IPS DF 6.9 (cell line): ENCODE measurements around the gene HOXA4.

Experiments used
- DNase-seq: peaks from one replicate; pipeline ENCODE4 v3.0.0-alpha.2; 2013; ENCODE audit warnings: low read depth, low spot score
- H3K27ac ChIP-seq: one replicate; pipeline ENCODE4 v1.5.1; 2013; ENCODE audit warnings: low read length, control low read depth
- H3K27me3 ChIP-seq: 2 replicates; pipeline ENCODE4 v1.6.1; 2013; ENCODE audit warnings: mild to moderate bottlenecking, low read length; ENCODE audit not compliant: control insufficient read depth, insufficient read depth
- H3K36me3 ChIP-seq: 2 replicates; pipeline ENCODE4 v1.6.1; 2013; ENCODE audit warnings: low read length; ENCODE audit not compliant: control insufficient read depth, insufficient read depth
- H3K4me1 ChIP-seq: 2 replicates; pipeline ENCODE4 v1.6.1; 2013; ENCODE audit warnings: low read length; ENCODE audit not compliant: control insufficient read depth, insufficient read depth
- H3K4me3 ChIP-seq: 2 replicates; pipeline ENCODE4 v1.5.1; 2013; ENCODE audit warnings: mild to moderate bottlenecking, low read length
- H3K9me3 ChIP-seq: 2 replicates; pipeline ENCODE4 v1.6.1; 2013; ENCODE audit warnings: low read length, inconsistent platforms; ENCODE audit not compliant: control insufficient read depth, insufficient read depth
- WGBS: extraction: QIAGEN DNeasy Blood & Tissue Kit; methylation state at CpG from one replicate; pipeline ENCODE4 v1.1.7; 2013; ENCODE audit warnings: mixed read lengths, missing lambda C conversion rate; ENCODE audit not compliant: insufficient read length, insufficient coverage; 5-methylcytosine and 5-hydroxymethylcytosine counted together

HOXA4 gene

DNA sequence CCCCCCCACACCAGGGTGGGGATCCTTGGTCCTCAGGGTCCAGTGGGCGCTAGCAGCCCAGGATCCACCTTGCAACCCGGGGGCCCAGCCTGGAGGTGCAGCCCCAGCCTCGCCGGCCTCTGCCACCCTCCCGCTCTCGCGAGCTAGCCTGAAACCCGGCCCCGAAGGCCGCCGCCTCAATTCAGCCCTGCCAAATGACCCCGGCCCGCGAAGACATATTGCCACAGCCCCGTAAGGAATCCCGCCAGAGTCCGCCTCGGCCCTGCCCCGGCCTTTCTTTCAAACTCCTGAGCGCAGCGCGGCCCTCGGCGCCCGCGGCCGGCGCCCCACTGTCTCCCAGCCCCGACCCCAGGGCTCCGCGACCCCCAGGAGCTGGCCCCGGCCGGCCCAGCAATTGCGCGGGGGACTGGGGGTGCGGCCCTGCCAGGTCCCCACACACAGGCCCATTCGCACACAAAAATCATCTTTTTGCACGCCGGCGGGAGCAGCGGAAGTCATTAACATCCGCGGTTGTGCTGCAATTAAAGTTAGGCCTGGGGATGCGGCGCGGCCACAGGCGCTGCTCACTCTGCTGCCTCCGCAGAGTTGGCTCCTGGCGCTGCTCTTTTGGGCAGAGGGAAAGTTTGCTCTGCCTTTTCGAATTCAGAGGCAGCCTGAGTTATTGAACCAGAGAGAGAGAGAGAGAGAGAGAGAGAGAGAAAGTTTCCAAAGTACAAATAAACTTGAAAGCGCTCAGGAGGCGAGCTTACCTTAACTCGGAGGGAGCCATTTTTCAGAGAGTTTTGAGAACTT lies 9.0 kb upstream of the HOXA4 start:
- DNase-seq: no peak
- no peaks in the 10 kb centered on the region for H3K36me3 ChIP-seq
- no peaks in the 10 kb centered on the region; the same call in 1 of the 2 replicates for H3K4me1 ChIP-seq
- H3K27ac ChIP-seq: no peak overlapping the region
- H3K9me3 ChIP-seq: no peaks in the 10 kb centered on the region
- H3K27me3 ChIP-seq: peaks cover 97% of the 10 kb centered on the region
- H3K4me3 ChIP-seq: no peak overlapping the region
- WGBS: no CpG with 5 or more reads among the region's 53 CpGs

DNA sequence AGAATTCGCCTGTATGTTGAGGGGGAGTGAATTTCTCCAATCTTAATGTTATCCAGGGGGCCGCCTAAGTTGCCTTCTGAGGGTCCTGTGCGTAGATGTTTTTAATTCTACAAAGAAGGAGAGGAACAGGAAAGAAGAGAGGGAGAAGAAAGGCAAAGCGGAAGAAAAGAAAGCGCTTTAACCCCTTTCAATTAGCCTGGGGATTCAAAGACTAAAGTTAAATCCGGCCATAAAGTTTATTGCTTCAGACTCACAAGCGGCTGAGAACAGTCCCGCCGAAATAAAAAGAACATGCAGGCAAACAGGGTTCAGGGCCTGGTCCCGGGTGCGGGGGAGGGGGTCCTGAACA lies 8.4 kb upstream of the HOXA4 start:
- Histone ChIP-seq H3K4me3 (no peak overlapping the region), H3K4me1 (no peaks in the 10 kb centered on the region; the same call in 1 of the 2 replicates), H3K27me3 (peaks cover 97% of the 10 kb centered on the region), H3K36me3 (no peaks in the 10 kb centered on the region), H3K9me3 (no peaks in the 10 kb centered on the region), H3K27ac (no peak overlapping the region)
- no peak for DNase-seq
- no CpG with 5 or more reads among the region's 11 CpGs for WGBS

DNA sequence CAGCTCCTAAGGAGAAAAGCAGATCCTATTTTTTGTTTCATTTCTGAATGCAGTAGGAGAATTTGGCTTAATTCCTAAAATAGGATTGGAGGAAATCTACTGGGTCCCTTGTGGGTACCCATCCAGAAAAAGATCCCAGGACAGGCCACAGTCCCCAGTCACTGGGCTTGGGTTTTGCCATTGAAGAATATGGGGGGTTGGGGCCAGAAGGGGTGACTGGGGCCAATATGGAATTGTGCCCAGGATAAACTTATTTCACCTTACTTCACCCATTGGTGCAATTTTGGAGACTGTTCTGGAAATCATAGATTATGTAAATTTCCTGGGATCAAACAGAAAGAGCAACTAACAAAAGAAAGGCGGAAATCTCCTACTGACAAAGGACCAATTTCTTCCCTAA lies 7.9 kb upstream of the HOXA4 start:
- no CpG with 5 or more reads among the region's 1 CpG for WGBS
- Histone ChIP-seq H3K27ac (no peak overlapping the region), H3K4me3 (no peak overlapping the region), H3K27me3 (peaks cover 98% of the 10 kb centered on the region), H3K9me3 (no peaks in the 10 kb centered on the region), H3K4me1 (no peaks in the 10 kb centered on the region; the same call in 1 of the 2 replicates), H3K36me3 (no peaks in the 10 kb centered on the region)
- DNase-seq: no peak

DNA sequence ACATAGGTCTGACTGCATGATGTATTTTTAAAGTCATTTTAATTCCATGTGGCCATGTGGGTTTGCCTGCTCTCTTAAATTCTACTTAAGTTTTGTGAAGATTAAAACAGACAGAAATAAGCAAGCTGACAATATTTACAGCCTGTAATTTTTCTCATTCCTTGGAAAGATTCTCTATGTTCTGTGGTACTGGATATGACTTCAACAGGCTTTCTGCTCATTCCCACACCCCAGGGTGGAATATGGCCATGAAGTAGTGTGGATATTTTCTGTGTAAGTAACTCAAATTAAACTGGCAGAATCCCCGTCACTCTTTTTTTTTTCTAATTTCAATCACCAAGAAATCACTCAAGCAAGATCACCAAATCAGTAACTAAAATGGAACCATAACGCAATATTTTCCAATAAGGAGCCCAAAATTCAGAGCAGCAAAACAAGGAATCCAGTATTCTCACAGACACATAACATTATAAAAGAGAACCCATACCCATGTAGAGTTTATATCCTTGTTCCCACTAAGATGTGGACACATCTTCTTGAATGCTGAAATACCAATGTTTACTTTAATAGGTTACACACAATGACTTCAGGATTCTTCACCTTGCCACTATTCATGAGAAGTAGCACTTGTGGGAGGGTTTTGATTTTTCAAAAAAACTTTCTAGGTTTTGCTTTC lies 7.2 kb upstream of the HOXA4 start:
- H3K27ac ChIP-seq: no peak overlapping the region

DNA sequence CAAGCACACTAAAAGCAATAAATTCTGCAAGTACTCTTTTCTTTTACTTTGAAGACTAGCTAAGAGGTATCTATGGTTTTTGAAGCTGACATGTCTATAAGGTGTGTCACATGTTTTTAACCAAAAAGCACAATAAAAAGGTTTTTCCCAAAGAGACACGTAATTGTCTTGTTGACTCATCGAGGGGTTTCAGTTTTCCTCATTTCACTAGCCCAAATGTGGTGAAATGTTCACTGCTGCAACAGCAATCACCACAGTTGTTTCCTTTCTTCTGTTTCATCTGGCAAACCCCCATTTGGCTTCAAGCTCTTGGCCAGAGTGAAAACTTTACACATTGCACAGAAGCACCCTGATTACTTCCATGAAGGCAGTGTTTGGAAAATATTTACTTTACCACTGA lies 3.8 kb upstream of the HOXA4 start:
- no peak for DNase-seq
- Histone ChIP-seq H3K9me3 (no peaks in the 10 kb centered on the region), H3K27ac (no peak overlapping the region), H3K27me3 (peaks cover 94% of the 10 kb centered on the region), H3K36me3 (no peaks in the 10 kb centered on the region; the same call in 1 of the 2 replicates), H3K4me3 (no peak overlapping the region), H3K4me1 (no peaks in the 10 kb centered on the region)
- no CpG with 5 or more reads among the region's 2 CpGs for WGBS

More for the DNA sequence above, 7.2 kb upstream of the HOXA4 start:
- DNase-seq: no peak
- no CpG with 5 or more reads among the region's 2 CpGs for WGBS
- H3K4me3 ChIP-seq: no peak overlapping the region
- peaks cover 98% of the 10 kb centered on the region for H3K27me3 ChIP-seq
- H3K4me1 ChIP-seq: no peaks in the 10 kb centered on the region; the same call in 1 of the 2 replicates
- no peaks in the 10 kb centered on the region for H3K36me3 ChIP-seq
- no peaks in the 10 kb centered on the region for H3K9me3 ChIP-seq

DNA sequence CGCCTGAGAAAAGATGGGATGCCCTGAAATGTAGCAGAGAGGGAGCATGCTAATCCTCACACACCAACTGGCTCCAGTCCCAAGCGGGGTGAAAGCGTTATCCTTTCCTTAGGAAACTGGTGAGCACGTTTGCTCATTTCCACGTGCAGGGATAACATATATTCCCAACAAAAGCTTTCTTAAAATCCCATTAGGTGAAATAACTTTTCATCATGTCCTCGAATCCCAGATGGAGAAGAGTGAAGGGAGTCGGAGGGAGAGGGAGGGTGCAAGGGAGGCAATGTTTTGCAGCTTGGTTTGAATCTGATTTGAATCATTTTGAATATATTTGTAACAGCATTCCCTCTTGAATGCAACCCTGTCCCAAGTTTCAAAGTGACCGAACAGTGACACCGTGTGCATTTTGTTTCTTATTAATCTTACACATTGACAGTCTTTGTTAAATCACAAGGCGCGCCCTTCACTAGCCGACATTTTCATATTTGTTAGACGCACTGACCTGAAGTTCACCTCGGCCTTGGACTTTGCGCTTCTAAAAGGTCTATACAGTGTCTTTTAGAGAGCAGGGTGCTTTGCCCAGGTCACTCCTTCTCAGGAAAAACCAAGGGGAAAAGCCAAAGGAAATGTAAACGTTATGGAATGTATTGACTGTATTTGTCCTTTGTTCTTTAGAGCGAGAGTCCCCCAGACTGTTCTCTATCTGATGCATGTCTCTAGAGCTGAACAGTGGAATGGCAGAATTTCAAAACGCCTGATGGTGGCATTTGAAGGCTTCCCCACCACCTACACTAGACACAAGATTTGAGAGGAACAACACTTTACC lies 3.1 kb upstream of the HOXA4 start:
- DNase-seq: no peak
- H3K36me3 ChIP-seq: no peaks in the 10 kb centered on the region; the same call in 1 of the 2 replicates
- H3K27me3 ChIP-seq: peaks cover 94% of the 10 kb centered on the region
- no CpG with 5 or more reads among the region's 18 CpGs for WGBS
- H3K27ac ChIP-seq: no peak overlapping the region
- no peak overlapping the region for H3K4me3 ChIP-seq
- H3K4me1 ChIP-seq: no peaks in the 10 kb centered on the region
- no peaks in the 10 kb centered on the region for H3K9me3 ChIP-seq

DNA sequence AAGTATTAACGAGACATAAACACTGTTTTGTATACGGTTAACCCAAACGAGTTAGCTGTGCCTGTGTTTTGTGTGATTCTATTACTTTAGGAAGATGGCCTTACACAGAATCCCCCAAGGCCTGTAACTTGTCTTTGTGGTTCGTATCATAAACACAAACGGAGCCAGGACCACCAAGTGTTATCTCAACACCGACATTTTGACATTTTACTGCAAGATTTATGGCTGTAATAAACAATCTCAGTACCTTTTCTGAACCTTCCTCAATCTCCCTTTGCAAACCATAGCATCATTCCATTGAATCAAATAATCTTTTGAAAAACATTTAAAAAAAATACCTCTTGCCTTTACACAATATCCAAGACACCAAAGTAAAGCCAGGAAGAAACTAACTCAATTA lies 2.4 kb upstream of the HOXA4 start:
- Histone ChIP-seq H3K4me1 (no peaks in the 10 kb centered on the region), H3K36me3 (no peaks in the 10 kb centered on the region; the same call in 1 of the 2 replicates), H3K27ac (no peak overlapping the region), H3K9me3 (no peaks in the 10 kb centered on the region), H3K27me3 (peaks cover 95% of the 10 kb centered on the region), H3K4me3 (no peak overlapping the region)
- no peak for DNase-seq
- no CpG with 5 or more reads among the region's 6 CpGs for WGBS

DNA sequence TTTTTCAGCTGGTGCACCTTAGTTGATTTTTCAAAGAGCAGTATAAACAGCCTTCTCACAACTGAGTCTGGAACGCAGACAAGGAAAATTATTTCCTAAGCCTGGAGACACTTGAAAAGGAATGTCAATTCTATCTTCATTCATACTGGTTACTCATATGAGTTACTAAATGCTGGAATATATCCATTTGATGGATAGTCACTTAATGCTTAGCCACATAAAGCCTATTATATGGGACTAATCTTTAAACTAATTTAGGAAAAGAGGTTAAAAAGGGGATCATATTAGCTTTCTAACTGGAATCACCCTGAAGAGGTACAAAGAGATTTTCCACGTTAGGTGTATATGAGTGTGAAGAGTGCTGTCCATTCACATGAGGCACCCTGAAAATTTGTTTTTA lies 1.7 kb upstream of the HOXA4 start:
- Histone ChIP-seq H3K27me3 (peaks cover 95% of the 10 kb centered on the region), H3K9me3 (no peaks in the 10 kb centered on the region), H3K27ac (no peak overlapping the region), H3K4me3 (no peak overlapping the region), H3K4me1 (no peaks in the 10 kb centered on the region), H3K36me3 (no peaks in the 10 kb centered on the region; the same call in 1 of the 2 replicates)
- no peak for DNase-seq
- WGBS: no CpG with 5 or more reads among the region's 2 CpGs

DNA sequence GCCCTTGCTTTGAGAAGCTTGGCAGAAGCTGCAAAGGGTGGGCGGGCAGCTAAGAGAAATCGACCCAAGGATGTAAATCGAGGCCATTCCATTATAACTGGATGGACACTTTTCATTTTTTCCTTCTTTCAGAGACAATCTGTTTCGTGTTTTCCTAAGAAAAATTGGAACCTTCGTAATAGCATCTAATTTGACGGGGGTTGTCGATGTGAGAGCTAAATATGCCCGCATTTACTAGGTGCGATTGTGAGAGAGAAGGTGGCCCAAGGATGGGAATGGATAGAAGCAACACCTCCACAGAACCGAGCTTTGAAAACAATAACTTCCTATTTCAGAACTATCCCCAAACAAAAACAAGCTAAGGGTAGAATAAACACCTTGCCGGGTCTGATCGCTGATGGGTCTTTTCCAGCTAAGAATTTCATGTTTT lies 848 bp upstream of the HOXA4 start:
- Histone ChIP-seq H3K36me3 (no peaks in the 10 kb centered on the region; the same call in 1 of the 2 replicates), H3K4me3 (no peak overlapping the region), H3K4me1 (no peaks in the 10 kb centered on the region), H3K9me3 (no peaks in the 10 kb centered on the region), H3K27ac (no peak overlapping the region), H3K27me3 (peaks cover 95% of the 10 kb centered on the region)
- WGBS: no CpG with 5 or more reads among the region's 12 CpGs
- no peak for DNase-seq
